NCI-H510A treated with DMSO at 0.1 percent for 48 hours (cell line): ENCODE measurements around the gene NEK5.
A peak's percentile ranks its signal among the peaks of the same experiment; 100 is the strongest.
"Not testable (repeated sequence)": the region's sequence is repeated elsewhere in the genome, so short reads cannot be mapped to it uniquely, and the experiment has no call there.

ENCODE experiments used
- DNase-seq: peaks from one replicate; lab custom pipeline; 2025; lab: John Stamatoyannopoulos, UW

The NEK5 gene, protein sequence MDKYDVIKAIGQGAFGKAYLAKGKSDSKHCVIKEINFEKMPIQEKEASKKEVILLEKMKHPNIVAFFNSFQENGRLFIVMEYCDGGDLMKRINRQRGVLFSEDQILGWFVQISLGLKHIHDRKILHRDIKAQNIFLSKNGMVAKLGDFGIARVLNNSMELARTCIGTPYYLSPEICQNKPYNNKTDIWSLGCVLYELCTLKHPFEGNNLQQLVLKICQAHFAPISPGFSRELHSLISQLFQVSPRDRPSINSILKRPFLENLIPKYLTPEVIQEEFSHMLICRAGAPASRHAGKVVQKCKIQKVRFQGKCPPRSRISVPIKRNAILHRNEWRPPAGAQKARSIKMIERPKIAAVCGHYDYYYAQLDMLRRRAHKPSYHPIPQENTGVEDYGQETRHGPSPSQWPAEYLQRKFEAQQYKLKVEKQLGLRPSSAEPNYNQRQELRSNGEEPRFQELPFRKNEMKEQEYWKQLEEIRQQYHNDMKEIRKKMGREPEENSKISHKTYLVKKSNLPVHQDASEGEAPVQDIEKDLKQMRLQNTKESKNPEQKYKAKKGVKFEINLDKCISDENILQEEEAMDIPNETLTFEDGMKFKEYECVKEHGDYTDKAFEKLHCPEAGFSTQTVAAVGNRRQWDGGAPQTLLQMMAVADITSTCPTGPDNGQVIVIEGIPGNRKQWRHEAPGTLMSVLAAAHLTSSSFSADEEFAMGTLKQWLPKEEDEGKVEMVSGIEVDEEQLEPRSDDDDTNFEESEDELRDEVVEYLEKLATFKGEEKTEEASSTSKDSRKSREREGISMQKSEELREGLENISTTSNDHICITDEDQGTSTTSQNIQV

DNA sequence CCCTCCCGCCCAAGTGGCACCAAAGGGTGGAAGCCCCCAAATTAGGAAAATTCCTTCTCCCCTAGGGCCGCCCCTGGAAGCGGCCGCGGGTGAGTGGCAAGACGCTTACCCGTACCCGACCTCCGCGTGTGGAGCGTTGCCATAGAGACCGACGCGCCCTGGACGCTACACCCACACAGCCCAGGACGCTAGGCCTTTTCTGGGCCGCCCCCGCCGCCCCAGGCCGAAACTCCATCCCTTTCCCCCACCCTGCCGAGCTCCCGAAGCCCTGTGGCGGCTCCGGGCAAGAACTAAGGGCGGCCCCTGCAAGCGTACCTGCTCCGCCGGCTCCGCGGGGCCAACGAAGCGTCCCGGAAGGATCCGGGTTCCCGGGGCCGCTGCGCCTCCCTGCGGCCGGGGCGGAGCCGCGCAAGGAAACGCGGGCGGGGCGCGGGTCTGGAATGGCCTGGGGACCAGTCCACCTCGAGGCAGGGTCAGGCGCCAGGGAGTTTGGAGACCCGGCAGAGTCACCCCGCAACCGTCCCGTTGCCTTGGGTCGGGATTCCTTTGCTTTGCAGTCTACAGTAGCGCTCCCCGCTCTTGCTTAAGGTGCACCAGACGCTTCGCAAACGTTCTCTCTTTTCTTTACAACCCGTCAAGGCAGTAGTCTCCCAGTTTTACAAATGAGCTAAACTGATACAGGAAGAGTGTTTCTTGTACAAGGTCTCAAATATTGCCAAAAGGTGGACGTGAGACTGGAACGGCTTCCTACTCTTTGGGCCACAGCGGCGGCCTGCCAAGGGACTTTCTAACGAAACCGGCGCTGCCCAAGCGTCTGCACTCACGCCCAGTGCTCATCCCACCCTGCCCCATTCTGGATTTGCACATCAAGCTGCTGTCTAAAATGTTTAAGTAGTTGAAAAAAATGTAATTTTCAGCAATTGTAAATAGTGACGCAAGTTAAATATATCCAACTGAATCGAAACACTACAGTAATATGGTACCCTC lies at the start of gene NEK5:
TSS of gene NEK5 (minus strand) at position 360 of the 987 bp plus-strand sequence. CDS start 1,591 bp downstream, outside the sequence.
- DNase-seq = peak; percentile 40

DNA sequence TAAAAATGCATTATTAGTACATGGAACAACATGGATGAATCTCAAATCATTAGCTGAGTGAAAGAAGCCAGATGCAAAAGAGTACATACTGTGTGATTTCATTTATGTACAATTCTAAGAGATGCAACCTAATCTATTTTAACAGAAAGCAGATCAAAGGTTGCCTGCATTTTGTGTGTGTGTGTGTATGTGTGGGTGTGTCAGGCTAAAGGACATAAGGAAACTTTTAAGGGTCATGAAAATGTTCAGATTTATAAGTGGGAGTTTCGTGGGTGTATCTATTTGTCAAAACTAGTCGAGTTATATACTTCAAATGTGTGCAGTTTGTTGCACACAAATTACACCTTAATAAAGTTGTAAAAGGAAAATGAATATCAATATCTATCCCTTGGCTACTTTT lies 48.4 kb upstream of the NEK5 start:
- DNase-seq = no peak

DNA sequence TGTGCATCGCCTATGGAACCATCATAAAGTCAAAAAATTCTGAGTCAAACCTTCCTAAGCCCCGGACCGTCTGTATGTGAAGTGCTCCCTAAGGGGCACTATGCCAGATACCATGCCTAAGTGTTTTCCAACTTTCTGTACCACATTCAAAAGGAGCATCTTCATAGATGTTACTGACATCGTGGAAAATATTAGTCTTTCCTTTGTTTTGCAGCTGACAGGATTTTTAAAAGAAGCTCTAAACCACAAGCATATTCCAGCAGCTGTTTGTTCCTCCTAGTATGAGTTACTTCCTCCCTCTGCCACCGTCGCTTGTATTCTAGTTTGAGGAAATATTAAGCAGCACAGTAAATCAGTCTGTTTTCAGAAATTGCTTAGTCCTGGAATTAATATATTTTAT lies 45.1 kb upstream of the NEK5 start:
- not testable (repeated sequence) for DNase-seq

DNA sequence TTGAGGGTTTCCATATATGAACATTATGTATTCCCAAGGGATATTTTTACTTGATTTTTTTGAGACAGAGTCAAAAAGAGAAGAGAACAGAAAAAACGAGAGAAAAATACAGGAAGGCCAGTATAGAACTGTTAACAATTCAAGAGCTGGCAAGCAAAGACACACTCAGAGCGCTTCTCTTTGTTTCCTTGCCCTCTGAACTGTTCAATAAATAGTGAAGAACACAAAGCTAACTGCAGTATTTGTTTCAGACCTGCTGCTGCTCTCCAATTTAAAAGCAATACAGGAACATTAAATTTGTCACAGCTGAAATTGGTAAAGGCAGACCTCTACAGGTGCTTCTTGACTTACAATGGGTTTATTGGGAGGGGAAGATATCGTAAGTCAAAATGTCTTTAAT lies 44.5 kb upstream of the NEK5 start:
- DNase-seq = no peak

DNA sequence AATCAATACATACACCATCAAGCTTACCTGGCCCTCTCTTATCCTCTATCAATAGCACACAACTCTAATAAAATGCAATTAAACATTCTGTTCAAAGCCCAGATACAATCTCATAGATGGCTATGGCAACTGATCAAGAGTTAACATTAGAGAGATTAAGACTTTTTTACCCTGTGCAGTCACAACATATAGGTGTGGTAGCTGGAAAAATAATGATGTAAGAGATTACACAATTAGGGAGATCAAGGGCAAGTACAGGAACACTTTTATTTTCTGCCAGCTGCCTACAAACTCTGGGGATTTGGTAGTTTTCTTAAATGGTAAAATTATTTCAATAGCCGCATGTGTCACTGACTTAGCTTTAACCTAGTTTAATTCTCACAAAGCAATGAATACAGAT lies 42.8 kb upstream of the NEK5 start:
- DNase-seq = not testable (repeated sequence)

DNA sequence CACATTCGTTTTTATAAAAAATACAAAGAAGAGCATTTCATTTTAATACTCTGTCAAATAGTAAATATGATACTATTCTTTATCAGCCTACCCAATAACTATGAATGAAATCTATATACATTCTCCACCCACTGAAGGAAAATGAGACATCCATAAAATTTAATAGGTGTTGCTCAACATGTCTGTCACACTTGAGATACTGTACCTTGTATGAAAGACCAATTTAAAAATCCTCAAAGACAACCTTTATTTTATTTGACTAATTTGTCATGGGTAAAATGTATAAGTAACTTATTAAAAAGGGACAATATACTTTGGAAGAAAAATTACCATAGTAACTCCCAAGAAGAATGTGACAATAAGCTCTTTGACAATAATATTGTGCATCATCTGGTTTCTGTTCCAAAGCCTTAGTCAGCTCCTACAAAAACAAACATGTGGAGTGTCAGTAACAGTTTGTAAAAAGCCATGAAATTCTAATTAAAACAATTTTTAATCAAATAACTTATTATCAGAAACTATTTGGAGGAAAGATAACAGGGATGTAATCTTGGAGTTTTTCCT lies 42.0 kb upstream of the NEK5 start:
- not testable (repeated sequence) for DNase-seq

DNA sequence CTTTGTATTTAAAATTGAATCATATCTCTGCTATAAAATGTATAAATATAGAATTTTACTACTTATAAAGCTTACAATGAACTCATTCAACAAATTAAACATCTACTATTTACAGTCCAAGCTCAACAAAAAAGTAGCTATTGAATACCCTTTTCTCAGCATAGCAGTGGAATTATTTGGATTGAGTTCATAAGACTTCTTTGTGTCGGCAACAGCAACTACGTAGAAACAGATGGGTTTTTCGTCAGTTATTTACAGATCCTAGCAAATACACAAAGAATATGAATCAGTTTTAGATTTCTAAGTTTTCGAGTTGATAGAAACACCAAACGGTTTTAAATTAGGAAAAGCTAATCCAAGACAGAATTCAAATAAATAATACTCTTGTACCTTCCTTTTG lies 41.0 kb upstream of the NEK5 start:
- DNase-seq = no peak

DNA sequence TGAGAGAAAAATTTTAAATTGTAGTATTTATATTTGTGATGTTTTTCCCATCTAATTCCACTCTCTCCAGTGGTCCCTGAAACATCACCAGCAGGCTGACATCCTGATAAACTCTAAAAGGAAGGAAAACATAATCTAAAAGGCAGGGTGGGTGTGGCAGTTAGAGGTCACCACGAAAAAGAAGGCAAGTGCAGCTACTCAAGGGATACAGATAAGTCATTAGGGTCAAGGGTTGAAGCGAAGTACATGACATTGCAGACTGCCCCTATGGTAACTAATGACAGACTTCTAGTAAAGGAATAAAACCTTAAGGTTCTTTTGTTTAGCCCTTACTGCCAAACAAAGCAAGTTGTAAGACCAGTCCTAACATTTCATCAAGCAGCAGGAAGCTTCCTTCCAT lies 36.5 kb upstream of the NEK5 start:
- no peak for DNase-seq

DNA sequence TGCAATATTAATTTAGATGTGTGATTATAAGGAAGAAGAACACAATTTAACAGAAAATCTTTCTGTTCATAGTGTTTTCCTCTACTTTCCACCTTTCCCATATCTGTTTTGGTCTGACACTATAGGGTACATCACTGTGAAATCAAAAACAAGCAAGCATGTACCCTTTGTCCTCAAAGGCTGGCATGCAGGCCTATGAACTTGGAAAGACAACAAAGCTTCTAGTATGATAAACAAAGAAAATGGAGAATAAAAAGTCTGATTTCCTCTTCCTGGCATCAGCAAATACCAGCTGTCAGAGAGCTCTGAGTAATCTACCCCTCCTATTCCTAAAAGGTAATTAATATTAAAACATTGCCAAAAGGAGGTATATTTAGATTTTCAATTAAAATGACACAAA lies 36.1 kb upstream of the NEK5 start:
- DNase-seq = no peak

DNA sequence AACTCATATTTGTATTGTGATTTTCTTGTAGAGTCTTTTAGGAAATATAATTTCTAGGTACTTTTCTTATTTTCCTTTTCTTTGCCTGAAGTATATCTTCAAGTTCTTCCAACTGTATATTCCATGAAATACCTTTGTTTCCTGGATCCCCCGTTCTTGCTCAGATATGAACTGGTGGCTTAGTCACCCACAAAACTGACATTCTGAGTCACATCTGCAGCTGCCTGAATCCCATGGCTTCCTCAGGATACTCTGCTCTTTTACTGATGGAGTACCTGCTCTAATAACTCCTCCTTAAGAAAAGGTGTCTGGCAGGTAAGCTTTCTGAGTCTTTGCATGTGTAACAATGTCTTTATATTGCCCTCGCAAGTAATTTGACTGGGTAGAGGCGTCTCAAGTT lies 35.0 kb upstream of the NEK5 start:
- not testable (repeated sequence) for DNase-seq

DNA sequence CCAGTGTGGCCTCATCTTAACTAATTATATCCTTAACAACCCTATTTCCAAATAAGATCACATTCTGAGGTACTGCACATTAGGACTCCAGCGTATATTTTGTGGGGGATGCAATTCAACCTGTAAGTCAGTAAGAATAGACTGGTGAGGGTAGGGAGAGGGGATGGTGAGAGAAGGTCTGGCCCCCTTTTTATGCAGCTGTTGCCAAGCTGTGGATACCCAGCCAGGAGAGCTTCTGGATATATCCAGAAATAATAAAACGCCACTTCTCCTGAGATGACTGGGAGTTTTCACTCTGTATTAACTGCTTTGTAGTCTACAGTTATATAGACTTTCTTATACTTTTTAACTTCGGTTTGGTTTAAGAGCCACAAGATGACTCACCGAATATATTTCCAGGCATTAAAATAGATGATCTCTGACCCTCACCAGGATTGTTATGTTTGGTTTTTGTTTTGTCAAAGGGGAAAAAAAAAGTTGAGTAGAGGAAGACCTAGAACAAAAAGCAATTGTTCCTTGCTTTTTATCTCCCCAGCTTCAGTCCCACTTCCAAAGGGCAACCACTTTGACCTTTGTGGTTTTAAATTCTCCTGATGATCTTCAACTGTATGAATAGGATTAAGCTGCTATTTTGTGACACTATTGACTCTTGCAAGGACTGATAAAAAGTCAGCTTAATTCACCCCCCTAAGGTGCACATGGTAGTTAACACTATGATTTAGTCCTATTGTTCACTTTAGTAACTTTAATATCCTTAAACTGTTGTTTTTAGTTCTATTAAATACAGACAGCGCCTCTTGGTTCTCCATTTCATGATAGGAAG lies 33.6 kb upstream of the NEK5 start:
- no peak for DNase-seq

DNA sequence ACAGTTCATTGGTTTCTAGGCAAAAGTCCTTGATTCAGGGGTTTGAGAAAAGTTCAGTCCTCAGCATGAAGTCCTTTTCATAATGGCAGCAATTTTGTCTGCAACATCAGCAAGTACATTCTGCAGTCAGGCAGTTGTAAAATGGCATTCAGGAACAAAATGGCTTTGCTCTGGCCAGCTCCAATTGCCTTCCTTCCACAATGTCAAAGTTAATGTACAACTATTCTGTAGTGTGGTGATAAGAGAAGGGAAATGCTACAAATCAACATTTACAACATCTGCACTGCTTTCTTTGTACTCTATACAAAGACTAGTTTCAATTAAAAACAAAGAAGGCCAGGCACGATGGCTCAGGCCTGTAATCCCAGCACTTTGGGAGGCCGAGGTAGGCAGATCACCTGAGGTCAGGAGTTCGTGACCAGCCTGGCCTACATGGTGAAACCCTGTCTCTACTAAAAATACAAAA lies 32.3 kb upstream of the NEK5 start:
- no peak for DNase-seq

DNA sequence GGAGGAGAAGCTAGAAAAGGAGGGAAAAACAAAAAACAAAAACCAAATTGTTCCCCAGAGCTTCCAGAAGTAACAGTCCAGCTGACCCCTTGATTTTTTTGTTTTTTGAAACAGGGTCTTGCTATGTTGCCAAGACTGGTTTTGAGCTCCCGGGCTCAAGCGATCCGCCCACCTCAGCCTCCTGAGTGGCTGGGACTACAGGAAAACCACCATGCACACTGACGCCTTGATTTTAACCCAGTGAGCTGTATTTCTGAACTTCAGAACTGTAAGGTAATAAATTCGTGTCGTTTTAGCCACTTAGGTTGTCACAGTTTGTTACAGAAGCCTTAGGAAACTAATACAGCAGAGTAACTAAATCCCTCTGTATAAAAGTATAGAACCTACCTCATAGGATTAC lies 31.6 kb upstream of the NEK5 start:
- no peak for DNase-seq

DNA sequence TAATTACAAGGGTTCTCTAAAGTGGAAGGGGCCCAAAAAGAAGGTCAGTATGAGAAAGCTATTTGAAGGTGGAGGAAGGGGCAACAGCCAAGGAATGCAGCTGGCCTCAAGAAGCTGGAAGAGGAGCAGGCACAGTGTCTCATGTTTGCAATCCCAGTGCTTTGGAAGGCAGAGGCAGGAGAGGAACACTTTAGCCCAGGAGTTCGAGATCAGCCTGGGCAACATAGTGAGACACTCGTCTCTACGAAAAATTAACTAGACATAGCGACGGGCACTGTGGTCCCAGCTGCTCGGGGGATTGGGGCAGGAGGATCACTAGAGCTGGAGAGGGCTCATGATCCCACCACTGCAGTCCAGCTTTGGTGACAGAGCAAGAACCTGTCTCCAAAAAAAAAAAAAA lies 31.2 kb upstream of the NEK5 start:
- no peak for DNase-seq

DNA sequence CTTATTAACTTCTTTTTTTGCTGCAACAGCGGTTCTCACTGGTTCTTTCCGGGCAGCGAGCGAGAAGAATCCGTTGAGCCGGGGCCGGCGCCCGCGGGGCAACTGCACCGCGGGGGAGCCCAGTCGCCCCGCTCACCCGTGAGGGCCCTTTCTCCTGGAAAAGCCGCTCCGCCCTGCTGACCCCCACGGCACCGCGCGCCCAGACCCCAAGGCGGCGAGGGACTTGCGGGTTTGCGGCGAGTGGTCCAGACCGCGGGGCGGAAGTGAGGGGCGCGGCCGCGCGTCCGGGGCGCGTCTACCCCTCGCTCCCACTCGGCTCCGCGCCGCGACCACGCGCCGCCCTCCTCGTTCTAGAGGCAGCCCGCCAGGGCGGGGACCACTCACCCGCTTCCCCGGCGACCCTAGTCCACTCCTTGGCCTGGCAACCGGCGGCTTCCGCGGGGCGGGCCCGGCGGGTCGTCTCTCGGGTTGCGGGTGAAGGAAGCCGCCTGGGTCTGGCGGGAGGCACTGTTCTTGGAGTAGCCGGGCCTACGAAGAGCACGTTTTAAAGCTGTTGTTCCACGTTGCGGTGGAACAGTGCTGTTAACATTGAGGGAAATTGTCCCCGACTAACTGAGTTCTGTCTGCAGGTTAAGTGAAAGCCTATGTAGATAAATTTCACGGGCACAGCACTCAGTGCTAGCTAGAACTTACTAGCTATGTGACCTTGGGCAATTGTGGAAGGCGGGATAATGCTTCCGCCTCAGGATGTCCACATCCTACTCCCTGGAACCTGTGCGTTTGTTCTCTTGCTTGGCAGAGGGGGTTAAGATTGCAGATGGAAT lies 30.5 kb upstream of the NEK5 start, which contains the start of gene NEK3:
TSS of gene NEK3 (minus strand) at position 439 of the 824 bp plus-strand sequence. CDS start 3,406 bp downstream, outside the sequence.
- peak; percentile 12 for DNase-seq

DNA sequence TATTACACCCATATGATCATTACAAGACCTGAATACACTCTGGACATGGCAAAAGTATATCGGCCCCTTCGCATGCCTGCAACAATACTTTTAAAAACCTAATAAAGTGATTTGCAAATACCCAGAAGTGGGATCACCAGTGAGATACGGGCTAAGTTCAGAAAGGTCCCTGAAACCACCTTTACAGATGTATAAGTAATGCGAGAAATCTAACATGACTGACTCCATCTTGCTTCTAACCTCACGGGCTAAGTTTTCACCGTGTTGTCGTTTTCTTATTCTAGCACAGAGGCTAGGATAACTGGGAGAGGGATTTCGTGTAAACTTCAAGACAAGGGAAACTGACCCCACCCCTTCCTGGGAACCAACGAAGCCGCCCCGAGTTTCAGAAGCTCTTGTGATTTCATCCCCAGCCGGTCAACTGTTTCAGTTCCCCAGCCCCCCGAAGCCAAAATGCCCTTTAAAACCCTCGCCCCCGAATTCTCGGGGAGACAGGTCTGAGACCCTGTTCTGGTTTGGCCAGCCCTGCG lies 29.8 kb upstream of the NEK5 start:
- DNase-seq = peak; percentile 17

DNA sequence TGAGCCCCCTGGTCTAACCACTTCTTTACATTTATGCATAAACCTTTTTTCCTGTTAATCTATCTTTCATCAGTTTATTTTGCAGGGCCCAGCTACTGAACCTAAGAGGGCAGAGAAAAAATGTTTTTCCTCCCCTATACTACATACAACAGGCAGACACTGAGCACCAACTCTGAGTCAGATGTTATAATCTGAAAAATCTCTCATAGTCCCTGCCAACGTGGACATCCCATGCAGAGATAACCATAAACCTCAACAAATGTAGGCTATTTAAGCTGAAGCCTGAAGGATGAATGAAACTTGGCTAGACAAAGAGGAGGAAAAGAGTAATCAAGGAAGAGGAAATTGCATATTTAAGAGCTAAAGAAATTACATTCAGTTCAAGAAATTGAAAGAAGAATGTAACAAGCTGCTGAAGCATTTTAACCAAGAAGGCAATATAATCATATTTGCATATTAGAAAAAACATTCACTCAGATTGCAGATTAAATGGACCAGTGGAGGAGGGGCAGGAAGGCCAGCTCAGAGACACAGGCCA lies 27.9 kb upstream of the NEK5 start:
- DNase-seq = no peak

DNA sequence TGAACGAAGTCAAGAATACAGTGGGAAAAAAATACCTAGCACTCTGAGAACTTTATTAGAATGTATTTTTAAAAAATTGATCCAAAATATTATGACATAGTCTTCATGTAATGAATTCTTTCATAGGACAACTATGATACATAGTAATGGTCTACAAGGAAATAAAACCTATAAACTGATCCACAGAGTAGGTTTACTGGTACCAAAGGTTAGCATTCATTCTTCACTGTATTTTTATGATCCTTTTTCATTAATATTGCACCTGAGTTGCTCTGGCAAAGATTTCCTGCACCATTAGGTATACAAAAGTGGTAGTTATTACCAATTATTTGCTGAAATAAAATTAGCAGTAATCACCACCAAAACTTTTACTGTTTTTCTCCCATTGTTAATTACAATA lies 26.3 kb upstream of the NEK5 start:
- DNase-seq = no peak

DNA sequence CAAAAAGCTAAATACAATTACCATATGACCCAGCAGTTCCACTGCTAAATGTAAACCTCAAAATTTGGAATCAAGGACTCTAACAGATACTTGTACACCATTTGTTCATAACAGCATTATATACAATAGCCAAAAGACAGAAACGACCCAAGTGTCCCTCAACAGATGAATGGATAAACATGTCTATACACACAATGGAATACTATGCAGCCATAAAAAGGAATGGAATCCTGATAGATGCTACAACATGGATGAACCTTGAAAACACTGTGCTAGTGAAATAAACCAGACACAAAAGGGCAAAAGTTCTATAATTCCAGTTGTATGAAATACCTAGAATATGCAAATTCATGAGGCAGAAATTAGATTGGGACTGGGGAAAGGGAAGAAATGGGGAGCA lies 18.4 kb upstream of the NEK5 start:
- no peak for DNase-seq
